Articular chondrocyte of knee joint (primary cell): ENCODE measurements around the gene TBC1D23. TPM values are rescaled to one million over a fixed set of nuclear protein-coding genes. Genes with fewer than 3 reads are reported as not detected.

ENCODE experiments used
- total RNA-seq: library from RNA; depleted of rRNA; stranded (reverse); fragments of >200 nt; gene quantifications from 2 replicates; pipeline ENCODE4 v1.2.3, GENCODE V29; 2012

TBC1D23 gene
- 75.3 and 102 TPM in 2 replicates for total RNA-seq

DNA sequence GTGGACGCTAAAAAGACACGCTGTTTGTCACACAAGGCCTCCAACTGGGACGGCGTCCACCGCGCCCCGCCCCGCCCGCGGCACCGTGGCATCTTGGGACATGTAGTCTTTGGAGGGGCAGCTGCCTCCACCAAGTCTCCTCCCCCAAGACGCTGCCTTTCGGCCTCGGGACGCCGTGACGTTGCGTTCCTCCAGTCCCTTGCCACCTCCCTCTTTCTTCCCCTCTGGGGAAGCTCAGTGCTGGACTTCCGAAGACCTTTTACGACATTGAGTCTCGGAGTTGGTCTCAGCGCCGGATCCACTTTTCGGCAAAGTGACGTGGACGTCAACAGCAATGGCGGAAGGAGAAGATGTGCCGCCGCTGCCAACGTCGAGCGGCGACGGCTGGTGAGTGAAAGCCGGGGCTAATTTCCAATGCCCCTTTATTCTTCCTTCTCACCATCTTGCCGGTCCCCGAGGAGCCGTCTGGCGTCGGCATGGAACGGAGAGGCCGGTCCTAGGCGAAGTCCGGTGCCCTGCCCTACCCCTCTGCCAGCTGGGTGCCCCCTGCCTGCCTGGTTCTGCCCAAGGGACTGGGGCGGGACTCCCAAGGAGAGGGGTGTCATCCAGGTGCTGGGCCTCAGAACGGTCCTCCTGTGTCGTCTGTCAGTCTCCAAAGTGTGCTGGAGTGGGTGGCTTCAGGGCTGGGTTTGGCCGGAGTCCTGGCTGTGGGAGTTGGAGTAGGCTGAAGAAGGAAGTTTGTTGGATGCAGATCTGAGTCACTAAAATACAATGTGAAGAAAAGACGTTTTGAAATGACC, at the start of gene TBC1D23:
Gene TBC1D23, plus strand, starts transcription at position 308 of the 800 bp plus-strand sequence. Its CDS starts 27 bp downstream, at position 335.

DNA sequence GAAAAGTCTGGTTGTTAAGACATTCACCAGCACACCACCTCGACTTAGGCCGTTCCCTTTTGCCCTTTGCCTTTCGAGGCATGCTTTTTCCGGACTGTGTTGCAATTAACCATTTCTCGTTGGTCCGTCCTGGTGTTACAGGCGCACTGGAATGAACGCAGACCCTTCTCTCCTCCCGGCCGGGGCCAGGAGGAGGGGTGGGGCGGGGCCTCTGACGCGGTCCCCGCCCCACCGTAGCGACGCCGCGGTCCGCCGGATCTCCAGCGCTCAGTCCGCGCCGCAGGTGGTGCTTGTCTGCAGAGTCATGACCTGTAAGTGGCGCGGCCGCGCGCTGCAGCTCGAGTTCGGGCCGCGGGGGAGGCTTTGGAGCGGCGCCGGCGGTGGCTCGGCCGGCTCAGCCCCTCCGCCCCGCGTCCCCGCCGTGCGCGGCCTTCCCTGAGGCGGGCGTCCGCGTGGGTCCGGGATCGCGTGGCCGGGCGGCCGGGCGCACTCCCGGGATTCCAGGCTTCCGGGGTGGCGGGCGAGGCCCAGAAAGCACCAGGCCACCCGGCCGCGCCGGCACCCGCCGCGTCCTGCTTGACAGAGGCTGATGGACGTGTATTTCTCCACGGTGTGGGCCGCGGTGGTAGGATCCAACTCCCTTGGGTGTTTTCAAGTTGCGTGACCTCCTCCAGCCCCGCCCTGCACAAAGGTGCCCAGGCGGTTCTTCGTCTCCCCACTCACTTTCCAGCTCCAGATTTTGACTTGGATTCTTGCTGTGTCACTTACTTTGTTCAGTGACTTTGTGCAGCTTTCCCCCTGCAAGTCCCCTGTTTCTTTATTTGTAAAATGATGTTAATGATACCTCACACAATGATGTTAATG, 73.9 kb downstream of the TBC1D23 start, which contains the start of gene NIT2:
Gene NIT2, plus strand, starts transcription at position 270 of the 864 bp plus-strand sequence. Its CDS starts 35 bp downstream, at position 305.

Other genes with a start within 250 kb of the TBC1D23 start
- 7.8 and 13.0 TPM in 2 replicates for gene FILIP1L, start 146.5 kb upstream of the TBC1D23 start, total RNA-seq
- gene NIT2, start 73.8 kb downstream of the TBC1D23 start, total RNA-seq: 28.5 and 29.7 TPM in 2 replicates
- gene TOMM70, start 140.1 kb downstream of the TBC1D23 start, total RNA-seq: 62.6 and 70.0 TPM in 2 replicates
- 4.7 and 5.1 TPM in 2 replicates for gene LNP1, start 140.5 kb downstream of the TBC1D23 start, total RNA-seq
- 94.2 and 99.8 TPM in 2 replicates for gene TMEM45A, start 231.6 kb downstream of the TBC1D23 start, total RNA-seq